ENCODE measurements around the gene PSMB9. TPM values are rescaled to one million over a fixed set of nuclear protein-coding genes. Genes with fewer than 3 reads are reported as not detected.

The PSMB9 gene
- polyA plus RNA-seq, 1 donor from 2014 or later = 695 TPM

- H3K27ac Mint-ChIP-seq = no peak overlapping the region
Observed at GRCh38 chr6:32832535-32832934, 21.5 kb upstream of the PSMB9 start.

GRCh38 chr6:32833664-32834063, 20.3 kb upstream of the PSMB9 start:
- peak overlapping the region in 1 of 3 donors; percentile 67 for H3K27ac Mint-ChIP-seq
- H3K4me3 Mint-ChIP-seq = peak overlapping the region in 1 of 4 donors; percentile 75
- H3K9me3 Mint-ChIP-seq = no peaks in the 10 kb centered on the region
- H3K27me3 Mint-ChIP-seq = no peaks in the 10 kb centered on the region
- H3K4me1 Mint-ChIP-seq = peaks cover 26 to 35% (median 30%) of the 10 kb centered on the region in 3 donors
- H3K36me3 Mint-ChIP-seq = peaks cover 6% of the 10 kb centered on the region

More at GRCh38 chr6:32832535-32832934, 21.5 kb upstream of the PSMB9 start:
- Mint-ChIP-seq H3K4me1 (peaks cover 27 to 33% (median 29%) of the 10 kb centered on the region in 3 donors), H3K4me3 (no peak overlapping the region), H3K27me3 (no peaks in the 10 kb centered on the region), H3K9me3 (no peaks in the 10 kb centered on the region), H3K36me3 (peaks cover 6% of the 10 kb centered on the region)

GRCh38 chr6:32835167-32835893, 18.7 kb upstream of the PSMB9 start:
- Mint-ChIP-seq H3K4me1 (peaks cover 35 to 45% (median 43%) of the 10 kb centered on the region in 3 donors), H3K4me3 (peak overlapping the region in 2 of 4 donors; percentile 74 to 95), H3K27me3 (no peaks in the 10 kb centered on the region), H3K9me3 (no peaks in the 10 kb centered on the region), H3K36me3 (peaks cover 6% of the 10 kb centered on the region), H3K27ac (peak overlapping the region in 2 of 3 donors; percentile 1 to 15)

- Mint-ChIP-seq H3K27me3 (no peaks in the 10 kb centered on the region), H3K4me1 (peaks cover 43 to 56% (median 55%) of the 10 kb centered on the region in 3 donors), H3K36me3 (peaks cover 8% of the 10 kb centered on the region), H3K9me3 (no peaks in the 10 kb centered on the region), H3K27ac (peak overlapping the region in 2 of 3 donors; percentile 84 to 98), H3K4me3 (peak overlapping the region; percentile 91 to 98 (median 95))
Observed at GRCh38 chr6:32836873-32837272, 17.1 kb upstream of the PSMB9 start.

- Mint-ChIP-seq H3K4me1 (peaks cover 49 to 62% (median 62%) of the 10 kb centered on the region in 3 donors), H3K27ac (peak overlapping the region; percentile 95 to 98 (median 97)), H3K9me3 (no peaks in the 10 kb centered on the region), H3K4me3 (peak overlapping the region; percentile 91 to 98 (median 95)), H3K36me3 (peaks cover 10% of the 10 kb centered on the region), H3K27me3 (no peaks in the 10 kb centered on the region)
Observed at GRCh38 chr6:32837651-32838113, 16.3 kb upstream of the PSMB9 start.

GRCh38 chr6:32838114-32838958, 15.7 kb upstream of the PSMB9 start, which contains the start of gene TAP2:
Gene TAP2, minus strand, starts transcription at chr6:32838739. Its CDS starts 506 bp downstream, at chr6:32838233.
- peaks cover 10% of the 10 kb centered on the region for H3K36me3 Mint-ChIP-seq
- peaks cover 53 to 67% (median 66%) of the 10 kb centered on the region in 3 donors for H3K4me1 Mint-ChIP-seq
- H3K27me3 Mint-ChIP-seq = no peaks in the 10 kb centered on the region
- H3K27ac Mint-ChIP-seq = peak within 1 kb of the TSS; percentile 95 to 98 (median 97)
- H3K9me3 Mint-ChIP-seq = no peaks in the 10 kb centered on the region
- H3K4me3 Mint-ChIP-seq = peak within 1 kb of the TSS; percentile 91 to 98 (median 95)

- no peaks in the 10 kb centered on the region for H3K9me3 Mint-ChIP-seq
- H3K4me3 Mint-ChIP-seq = peak overlapping the region in 2 of 4 donors; percentile 22 to 95
- H3K27me3 Mint-ChIP-seq = no peaks in the 10 kb centered on the region
- H3K27ac Mint-ChIP-seq = peak overlapping the region; percentile 95 to 98 (median 97)
- peaks cover 46 to 63% (median 57%) of the 10 kb centered on the region in 3 donors for H3K4me1 Mint-ChIP-seq
- peaks cover 15% of the 10 kb centered on the region for H3K36me3 Mint-ChIP-seq
Observed at GRCh38 chr6:32839356-32839755, 14.6 kb upstream of the PSMB9 start.

GRCh38 chr6:32840604-32841246, 13.3 kb upstream of the PSMB9 start:
- H3K4me1 Mint-ChIP-seq = peaks cover 51 to 61% (median 59%) of the 10 kb centered on the region in 3 donors
- no peaks in the 10 kb centered on the region for H3K27me3 Mint-ChIP-seq

GRCh38 chr6:32842021-32842650, 11.9 kb upstream of the PSMB9 start:
- Mint-ChIP-seq H3K4me1 (peaks cover 48 to 60% (median 54%) of the 10 kb centered on the region in 3 donors), H3K36me3 (peaks cover 20% of the 10 kb centered on the region), H3K27ac (peak overlapping the region; percentile 45 to 98 (median 94)), H3K9me3 (no peaks in the 10 kb centered on the region), H3K4me3 (peak overlapping the region; percentile 95 to 100 (median 97)), H3K27me3 (no peaks in the 10 kb centered on the region)

More at GRCh38 chr6:32840604-32841246, 13.3 kb upstream of the PSMB9 start:
- Mint-ChIP-seq H3K9me3 (no peaks in the 10 kb centered on the region), H3K4me3 (peak overlapping the region; percentile 48 to 95 (median 82)), H3K27ac (peak overlapping the region; percentile 95 to 98 (median 96)), H3K36me3 (peaks cover 21% of the 10 kb centered on the region)

- H3K27me3 Mint-ChIP-seq = no peaks in the 10 kb centered on the region
- H3K36me3 Mint-ChIP-seq = peaks cover 20% of the 10 kb centered on the region
- H3K9me3 Mint-ChIP-seq = no peaks in the 10 kb centered on the region
Observed at GRCh38 chr6:32842690-32843089, 11.3 kb upstream of the PSMB9 start.

GRCh38 chr6:32843331-32843978, 10.5 kb upstream of the PSMB9 start:
- peak overlapping the region; percentile 95 to 100 (median 97) for H3K4me3 Mint-ChIP-seq
- H3K27me3 Mint-ChIP-seq = no peaks in the 10 kb centered on the region
- H3K9me3 Mint-ChIP-seq = peaks cover 0 to under 1% (median 0%) of the 10 kb centered on the region in 3 donors
- peaks cover 26% of the 10 kb centered on the region for H3K36me3 Mint-ChIP-seq
- peaks cover 55 to 68% (median 57%) of the 10 kb centered on the region in 3 donors for H3K4me1 Mint-ChIP-seq
- peak overlapping the region; percentile 98 to 100 (median 100) for H3K27ac Mint-ChIP-seq

More at GRCh38 chr6:32842690-32843089, 11.3 kb upstream of the PSMB9 start:
- peaks cover 50 to 61% (median 51%) of the 10 kb centered on the region in 3 donors for H3K4me1 Mint-ChIP-seq
- H3K4me3 Mint-ChIP-seq = peak overlapping the region; percentile 95 to 100 (median 97)
- peak overlapping the region; percentile 94 to 100 (median 98) for H3K27ac Mint-ChIP-seq

GRCh38 chr6:32843979-32844838, 9.8 kb upstream of the PSMB9 start, which contains the start of gene PSMB8:
Gene PSMB8, minus strand, starts transcription at chr6:32844047. Its CDS starts 51 bp downstream, at chr6:32843996.
- H3K27me3 Mint-ChIP-seq = no peaks in the 10 kb centered on the region
- H3K27ac Mint-ChIP-seq = peak within 1 kb of the TSS; percentile 98 to 100 (median 100)
- H3K9me3 Mint-ChIP-seq = peaks cover 0 to 2% (median 0%) of the 10 kb centered on the region in 3 donors
- peaks cover 30% of the 10 kb centered on the region for H3K36me3 Mint-ChIP-seq
- H3K4me1 Mint-ChIP-seq = peaks cover 58 to 72% (median 60%) of the 10 kb centered on the region in 3 donors
- H3K4me3 Mint-ChIP-seq = peak within 1 kb of the TSS; percentile 95 to 100 (median 97)
